Gastroesophageal sphincter (tissue), 4 donors: ENCODE results near the gene PPARA. TPM values are rescaled to one million over a fixed set of nuclear protein-coding genes. Genes with fewer than 3 reads are reported as not detected.
A peak's percentile ranks its signal among the peaks of the same experiment; 100 is the strongest.
"Not testable (repeated sequence)": the region's sequence is repeated elsewhere in the genome, so short reads cannot be mapped to it uniquely, and the experiment has no call there.

ENCODE experiments used
- ATAC-seq: fragments of 150-250 bp; one replicate; pipeline ENCODE4 v1.9.1; 2016; ENCODE audit warnings: mild to moderate bottlenecking, moderate library complexity
- H3K27ac ChIP-seq, 4 donors: fragments of 200-600 bp; sonication (generic) in 3 of 4; 1 replicate in 3 of 4; 2 replicates in 1 of 4; pipeline ENCODE4 v1.5.1; 2016 to 2019
- H3K27me3 ChIP-seq: fragments of 200-600 bp; sonication (generic); one replicate; pipeline ENCODE4 v1.5.1; 2019
- H3K36me3 ChIP-seq, 2 donors: fragments of 200-600 bp; sonication (generic); one replicate each; pipeline ENCODE4 v1.5.1; 2019; ENCODE audit warnings: control low read depth in 1 of 2
- H3K4me1 ChIP-seq, 3 donors: fragments of 200-600 bp; sonication (generic); 1 replicate in 2 of 3; 2 replicates in 1 of 3; pipeline ENCODE4 v1.5.1; 2016 to 2019; ENCODE audit warnings: control low read depth in 2 of 3
- H3K4me3 ChIP-seq, 2 donors: fragments of 200-600 bp; sonication (generic); one replicate each; pipeline ENCODE4 v1.5.1; 2019; ENCODE audit warnings: mild to moderate bottlenecking in 1 of 2, moderate library complexity in 1 of 2
- H3K9me3 ChIP-seq, 3 donors: fragments of 200-600 bp; sonication (generic); one replicate each; pipeline ENCODE4 v1.5.1; 2017 to 2019; ENCODE audit warnings: control low read depth in 2 of 3
- EP300 ChIP-seq: sonication (generic); formaldehyde crosslinking; IDR thresholded peaks from one replicate; pipeline ENCODE4 v1.6.1; 2017; ENCODE audit warnings: antibody characterized with exemption, mild to moderate bottlenecking
- POLR2A ChIP-seq, 2 donors: fragments of 450-650 bp; IDR thresholded peaks; one replicate each; pipeline ENCODE4 v1.6.1; 2017; ENCODE audit warnings: antibody characterized with exemption in 2 of 2, mild to moderate bottlenecking in 2 of 2, moderate library complexity in 1 of 2
- POLR2AphosphoS5 ChIP-seq: sonication (generic); formaldehyde crosslinking; IDR thresholded peaks from one replicate; pipeline ENCODE4 v1.6.1; 2017; ENCODE audit warnings: antibody characterized with exemption
- WGBS, 2 donors: methylation state at CpG; one replicate each; pipeline ENCODE4 v1.1.5; 2018; ENCODE audit warnings: low coverage in 1 of 2; 5-methylcytosine and 5-hydroxymethylcytosine counted together
- total RNA-seq, 4 donors: library from RNA; depleted of rRNA; stranded (reverse); fragments of >200 nt; gene quantifications; one replicate each; pipeline ENCODE4 v1.1.0, GENCODE V29; 2016
- TF ChIP-seq, protein P1 (sequence below), 4 experiments: fragments of 200-600 bp in 2 of 4; fragments of 450-650 bp in 2 of 4; sonication (generic) in 1 of 4; IDR thresholded peaks; one replicate each; pipeline ENCODE4 v1.5.1; 2017 to 2019; ENCODE audit warnings: antibody characterized with exemption in 4 of 4, mild to moderate bottlenecking in 2 of 4, moderate library complexity in 2 of 4

PPARA gene
- total RNA-seq, 4 donors from 2014 or later = 19.5 to 28.5 (median 26.9) TPM

GRCh38 chr22:46127556-46127955, 22.8 kb upstream of the PPARA start:
- 95% methylated on average over 7 of the region's 10 CpGs; no CpG with 5 or more reads in 1 of the 2 donors for WGBS, 2 donors
- Histone ChIP-seq H3K27me3 (no peaks in the 10 kb centered on the region), H3K9me3 (no peaks in the 10 kb centered on the region), H3K4me1 (peaks cover 0 to 15% (median 6%) of the 10 kb centered on the region in 3 donors), H3K36me3 (no peaks in the 10 kb centered on the region), H3K4me3 (no peak overlapping the region), H3K27ac (no peak overlapping the region)
- no peak for ATAC-seq
- TF ChIP-seq POLR2A (IDR thresholded peaks at IDR 0.05) (no peak), EP300 (no peak), POLR2AphosphoS5 (no peak)
- TF ChIP-seq, protein P1, sequence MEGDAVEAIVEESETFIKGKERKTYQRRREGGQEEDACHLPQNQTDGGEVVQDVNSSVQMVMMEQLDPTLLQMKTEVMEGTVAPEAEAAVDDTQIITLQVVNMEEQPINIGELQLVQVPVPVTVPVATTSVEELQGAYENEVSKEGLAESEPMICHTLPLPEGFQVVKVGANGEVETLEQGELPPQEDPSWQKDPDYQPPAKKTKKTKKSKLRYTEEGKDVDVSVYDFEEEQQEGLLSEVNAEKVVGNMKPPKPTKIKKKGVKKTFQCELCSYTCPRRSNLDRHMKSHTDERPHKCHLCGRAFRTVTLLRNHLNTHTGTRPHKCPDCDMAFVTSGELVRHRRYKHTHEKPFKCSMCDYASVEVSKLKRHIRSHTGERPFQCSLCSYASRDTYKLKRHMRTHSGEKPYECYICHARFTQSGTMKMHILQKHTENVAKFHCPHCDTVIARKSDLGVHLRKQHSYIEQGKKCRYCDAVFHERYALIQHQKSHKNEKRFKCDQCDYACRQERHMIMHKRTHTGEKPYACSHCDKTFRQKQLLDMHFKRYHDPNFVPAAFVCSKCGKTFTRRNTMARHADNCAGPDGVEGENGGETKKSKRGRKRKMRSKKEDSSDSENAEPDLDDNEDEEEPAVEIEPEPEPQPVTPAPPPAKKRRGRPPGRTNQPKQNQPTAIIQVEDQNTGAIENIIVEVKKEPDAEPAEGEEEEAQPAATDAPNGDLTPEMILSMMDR (IDR thresholded peaks at IDR 0.05) = no peak

- ATAC-seq = no peak
- no peak overlapping the region for H3K27ac ChIP-seq
- TF ChIP-seq POLR2A (IDR thresholded peaks at IDR 0.05) (no peak), EP300 (no peak), POLR2AphosphoS5 (no peak)
- TF ChIP-seq, protein P1 (IDR thresholded peaks at IDR 0.05) = no peak
- H3K4me3 ChIP-seq = no peak overlapping the region
- peaks cover 0 to 11% (median 4%) of the 10 kb centered on the region in 3 donors for H3K4me1 ChIP-seq
- no CpG with 5 or more reads among the region's 12 CpGs for WGBS, 2 donors
- no peaks in the 10 kb centered on the region for H3K27me3 ChIP-seq
- no peaks in the 10 kb centered on the region for H3K36me3 ChIP-seq
- H3K9me3 ChIP-seq = no peaks in the 10 kb centered on the region
These were observed 21.7 kb upstream of the PPARA start for GRCh38 chr22:46128606-46129005.

DNA sequence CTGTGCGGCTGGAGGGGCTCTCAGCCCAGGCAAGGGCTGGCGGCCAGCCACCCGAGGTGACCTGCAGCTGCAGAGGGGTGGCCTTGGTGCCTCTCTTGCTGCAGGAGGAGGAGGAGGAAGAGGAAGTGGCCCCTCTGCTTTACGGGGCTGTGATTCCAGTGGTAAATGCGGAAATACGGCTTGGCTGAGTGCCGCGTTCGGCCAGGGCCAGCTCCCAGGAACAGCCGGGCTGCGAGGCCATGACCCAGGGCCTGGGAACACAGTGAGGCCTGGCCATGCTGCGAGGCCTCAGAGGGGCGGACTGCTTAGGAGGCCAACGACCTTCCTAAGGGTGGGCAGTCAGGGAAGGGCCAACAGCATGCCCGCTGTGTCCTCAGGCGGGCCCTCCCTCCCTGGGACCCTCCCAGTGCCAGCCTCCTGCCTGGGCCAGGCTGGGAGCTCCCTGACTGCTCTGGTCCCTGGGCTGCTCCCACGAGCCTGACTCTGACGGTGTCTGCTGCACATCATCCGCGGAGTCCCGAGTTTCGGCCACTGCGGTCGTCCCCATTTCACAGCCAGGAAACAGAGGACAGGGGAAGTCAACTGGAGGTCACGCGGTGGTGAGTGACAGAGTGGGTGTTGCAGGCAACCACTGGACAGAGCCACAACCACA, 20.8 kb upstream of the PPARA start:
- no CpG with 5 or more reads among the region's 26 CpGs for WGBS, 2 donors
- no peak overlapping the region for H3K4me3 ChIP-seq

GRCh38 chr22:46131151-46131587, 19.2 kb upstream of the PPARA start:
- 73% methylated on average over 2 of the region's 13 CpGs; no CpG with 5 or more reads in 1 of the 2 donors for WGBS, 2 donors
- no peaks in the 10 kb centered on the region for H3K9me3 ChIP-seq
- TF ChIP-seq EP300 (no peak), POLR2A (IDR thresholded peaks at IDR 0.05) (no peak), POLR2AphosphoS5 (no peak)
- TF ChIP-seq, protein P1 (IDR thresholded peaks at IDR 0.05) = no peak
- no peak for ATAC-seq
- H3K27me3 ChIP-seq = no peaks in the 10 kb centered on the region
- no peak overlapping the region for H3K27ac ChIP-seq
- H3K4me3 ChIP-seq = no peak overlapping the region
- H3K4me1 ChIP-seq = peaks cover 0 to 11% (median 4%) of the 10 kb centered on the region in 3 donors
- H3K36me3 ChIP-seq = no peaks in the 10 kb centered on the region

More for the DNA sequence above, 20.8 kb upstream of the PPARA start:
- Histone ChIP-seq H3K36me3 (no peaks in the 10 kb centered on the region), H3K4me1 (peaks cover 0 to 11% (median 4%) of the 10 kb centered on the region in 3 donors), H3K27ac (peak overlapping the region in 2 of 4 donors; percentile 48 to 53), H3K9me3 (no peaks in the 10 kb centered on the region), H3K27me3 (no peaks in the 10 kb centered on the region)
- no peak for TF ChIP-seq POLR2AphosphoS5
- TF ChIP-seq, protein P1 (IDR thresholded peaks at IDR 0.05) = no peak
- no peak for TF ChIP-seq EP300
- TF ChIP-seq POLR2A (IDR thresholded peaks at IDR 0.05) = no peak
- no peak for ATAC-seq

DNA sequence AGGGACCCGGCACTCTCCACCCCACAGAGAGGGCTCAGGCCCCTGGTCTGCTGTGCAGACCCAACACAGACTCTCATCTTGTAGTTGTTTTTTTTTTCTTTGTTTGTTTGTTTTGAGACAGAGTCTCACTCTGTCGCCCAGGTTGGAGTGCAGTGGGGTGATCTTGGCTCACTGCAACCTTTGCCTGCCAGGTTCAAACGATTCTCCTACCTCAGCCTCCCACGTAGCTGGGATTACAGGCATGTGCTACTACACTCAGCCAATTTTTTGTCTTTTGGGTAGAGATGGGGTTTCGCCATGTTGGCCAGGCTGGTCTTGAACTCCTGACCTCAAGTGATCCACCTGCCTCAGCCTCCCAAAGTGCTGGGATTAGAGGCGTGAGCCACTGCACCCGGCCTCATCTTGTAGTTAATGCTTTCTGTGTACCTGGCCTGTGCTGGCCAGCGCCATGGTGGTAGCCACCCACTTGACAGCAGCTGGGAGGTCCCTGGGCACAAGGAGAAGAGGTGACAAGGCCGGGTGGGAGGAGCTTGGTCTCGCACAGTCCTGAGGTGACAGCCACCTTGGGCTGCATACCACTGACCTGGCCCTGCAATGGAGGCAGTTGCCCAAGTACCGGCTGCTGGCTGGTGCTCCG, 18.0 kb upstream of the PPARA start:
- not testable (repeated sequence) for H3K27me3 ChIP-seq, H3K4me3 ChIP-seq, H3K27ac ChIP-seq, ATAC-seq, H3K9me3 ChIP-seq, H3K36me3 ChIP-seq
- peaks cover 0 to 11% (median 4%) of the 10 kb centered on the region in 3 donors for H3K4me1 ChIP-seq
- WGBS, 2 donors = 91% methylated on average over 7 of the region's 12 CpGs; no CpG with 5 or more reads in 1 of the 2 donors
